HL-60 (cell line): Measurements from ENCODE around the gene CKAP2L.

Source experiments
- GABPA ChIP-seq: IDR thresholded peaks from 2 replicates; pipeline ENCODE4 v1.6.1; 2012; ENCODE audit warnings: low read depth
- POLR2AphosphoS5 ChIP-seq: IDR thresholded peaks from 2 replicates; pipeline ENCODE4 v1.6.1; 2012; ENCODE audit warnings: low read depth
- SPI1 ChIP-seq: IDR thresholded peaks from 2 replicates; pipeline ENCODE4 v1.6.1; 2012; ENCODE audit warnings: low read depth, mild to moderate bottlenecking, borderline replicate concordance
- TF ChIP-seq, protein P1 (sequence below): IDR thresholded peaks from one replicate; pipeline ENCODE4 v1.5.1; 2011; ENCODE audit warnings: low read length, control low read depth, inconsistent platforms; ENCODE audit not compliant: insufficient read depth
- TF ChIP-seq, protein P2 (sequence below): IDR thresholded peaks from 2 replicates; pipeline ENCODE4 v1.6.1; 2012; ENCODE audit warnings: low read depth; ENCODE audit not compliant: insufficient replicate concordance

DNA sequence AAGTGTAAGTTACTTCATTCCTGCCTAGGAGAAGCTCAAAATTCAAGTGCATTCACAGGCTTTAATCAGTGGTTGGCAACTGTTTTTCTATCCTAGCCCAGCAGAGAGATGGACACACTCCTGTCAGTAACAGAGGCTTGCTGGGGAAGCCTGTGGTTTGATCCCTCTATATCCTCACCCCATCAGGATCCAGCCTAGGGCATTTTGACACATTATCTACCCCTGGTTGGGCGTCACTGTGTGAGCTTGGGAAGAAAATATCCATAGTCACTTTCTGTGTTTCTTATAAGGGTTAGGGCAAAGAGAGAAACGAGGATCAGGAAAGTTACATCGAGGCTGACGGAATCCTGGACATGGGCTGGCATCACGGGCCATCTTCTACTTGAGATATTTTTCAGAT lies 33.6 kb downstream of the CKAP2L start:
- TF ChIP-seq, protein P1, sequence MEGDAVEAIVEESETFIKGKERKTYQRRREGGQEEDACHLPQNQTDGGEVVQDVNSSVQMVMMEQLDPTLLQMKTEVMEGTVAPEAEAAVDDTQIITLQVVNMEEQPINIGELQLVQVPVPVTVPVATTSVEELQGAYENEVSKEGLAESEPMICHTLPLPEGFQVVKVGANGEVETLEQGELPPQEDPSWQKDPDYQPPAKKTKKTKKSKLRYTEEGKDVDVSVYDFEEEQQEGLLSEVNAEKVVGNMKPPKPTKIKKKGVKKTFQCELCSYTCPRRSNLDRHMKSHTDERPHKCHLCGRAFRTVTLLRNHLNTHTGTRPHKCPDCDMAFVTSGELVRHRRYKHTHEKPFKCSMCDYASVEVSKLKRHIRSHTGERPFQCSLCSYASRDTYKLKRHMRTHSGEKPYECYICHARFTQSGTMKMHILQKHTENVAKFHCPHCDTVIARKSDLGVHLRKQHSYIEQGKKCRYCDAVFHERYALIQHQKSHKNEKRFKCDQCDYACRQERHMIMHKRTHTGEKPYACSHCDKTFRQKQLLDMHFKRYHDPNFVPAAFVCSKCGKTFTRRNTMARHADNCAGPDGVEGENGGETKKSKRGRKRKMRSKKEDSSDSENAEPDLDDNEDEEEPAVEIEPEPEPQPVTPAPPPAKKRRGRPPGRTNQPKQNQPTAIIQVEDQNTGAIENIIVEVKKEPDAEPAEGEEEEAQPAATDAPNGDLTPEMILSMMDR = no peak
- TF ChIP-seq, protein P2, sequence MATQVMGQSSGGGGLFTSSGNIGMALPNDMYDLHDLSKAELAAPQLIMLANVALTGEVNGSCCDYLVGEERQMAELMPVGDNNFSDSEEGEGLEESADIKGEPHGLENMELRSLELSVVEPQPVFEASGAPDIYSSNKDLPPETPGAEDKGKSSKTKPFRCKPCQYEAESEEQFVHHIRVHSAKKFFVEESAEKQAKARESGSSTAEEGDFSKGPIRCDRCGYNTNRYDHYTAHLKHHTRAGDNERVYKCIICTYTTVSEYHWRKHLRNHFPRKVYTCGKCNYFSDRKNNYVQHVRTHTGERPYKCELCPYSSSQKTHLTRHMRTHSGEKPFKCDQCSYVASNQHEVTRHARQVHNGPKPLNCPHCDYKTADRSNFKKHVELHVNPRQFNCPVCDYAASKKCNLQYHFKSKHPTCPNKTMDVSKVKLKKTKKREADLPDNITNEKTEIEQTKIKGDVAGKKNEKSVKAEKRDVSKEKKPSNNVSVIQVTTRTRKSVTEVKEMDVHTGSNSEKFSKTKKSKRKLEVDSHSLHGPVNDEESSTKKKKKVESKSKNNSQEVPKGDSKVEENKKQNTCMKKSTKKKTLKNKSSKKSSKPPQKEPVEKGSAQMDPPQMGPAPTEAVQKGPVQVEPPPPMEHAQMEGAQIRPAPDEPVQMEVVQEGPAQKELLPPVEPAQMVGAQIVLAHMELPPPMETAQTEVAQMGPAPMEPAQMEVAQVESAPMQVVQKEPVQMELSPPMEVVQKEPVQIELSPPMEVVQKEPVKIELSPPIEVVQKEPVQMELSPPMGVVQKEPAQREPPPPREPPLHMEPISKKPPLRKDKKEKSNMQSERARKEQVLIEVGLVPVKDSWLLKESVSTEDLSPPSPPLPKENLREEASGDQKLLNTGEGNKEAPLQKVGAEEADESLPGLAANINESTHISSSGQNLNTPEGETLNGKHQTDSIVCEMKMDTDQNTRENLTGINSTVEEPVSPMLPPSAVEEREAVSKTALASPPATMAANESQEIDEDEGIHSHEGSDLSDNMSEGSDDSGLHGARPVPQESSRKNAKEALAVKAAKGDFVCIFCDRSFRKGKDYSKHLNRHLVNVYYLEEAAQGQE = no peak
- TF ChIP-seq GABPA (no peak), POLR2AphosphoS5 (no peak), SPI1 (no peak)
